ENCODE results near the gene NOC4L. TPM values are rescaled to one million over a fixed set of nuclear protein-coding genes. Genes with fewer than 3 reads are reported as not detected.
"Not testable (repeated sequence)": the region's sequence is repeated elsewhere in the genome, so short reads cannot be mapped to it uniquely, and the experiment has no call there.

Gene NOC4L
- total RNA-seq, 1 experiment from 2014 or later = 62.5 TPM

DNA sequence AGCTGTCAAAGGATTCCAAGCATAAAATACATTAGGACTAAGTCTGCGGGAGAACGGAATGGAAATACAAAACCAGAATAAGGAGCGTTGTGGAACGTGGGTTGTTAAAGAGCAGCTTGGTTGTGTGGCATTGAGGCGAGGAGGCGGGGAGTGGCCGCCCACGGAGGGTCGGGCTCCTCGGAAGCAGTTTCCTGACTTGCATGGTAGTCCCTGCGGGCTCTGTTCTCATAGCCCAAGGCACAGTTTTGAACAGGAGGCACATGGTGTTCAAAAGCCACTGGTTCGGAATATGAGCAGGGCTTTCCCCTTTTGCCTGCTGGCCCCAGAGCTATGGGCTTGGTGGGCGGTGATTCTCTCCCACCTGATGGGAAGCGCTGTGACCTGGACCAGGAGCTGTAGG lies 12.3 kb upstream of the NOC4L start:
- H3K4me1 Mint-ChIP-seq (ENCODE audit: low read depth, unreplicated experiment) = no peaks in the 10 kb centered on the region
- no peak overlapping the region for H3K27ac Mint-ChIP-seq (ENCODE audit: unreplicated experiment)
- H3K36me3 Mint-ChIP-seq (ENCODE audit: insufficient read depth, unreplicated experiment) = peaks cover 43% of the 10 kb centered on the region
- H3K4me3 Mint-ChIP-seq (ENCODE audit: low read depth, unreplicated experiment) = no peak overlapping the region
- intact Hi-C loops (cut with micrococcal nuclease; ENCODE audit: unreplicated experiment) = no loop called here
- CTCF ChIA-PET = no interaction called here
- TF ChIP-seq, protein P1, sequence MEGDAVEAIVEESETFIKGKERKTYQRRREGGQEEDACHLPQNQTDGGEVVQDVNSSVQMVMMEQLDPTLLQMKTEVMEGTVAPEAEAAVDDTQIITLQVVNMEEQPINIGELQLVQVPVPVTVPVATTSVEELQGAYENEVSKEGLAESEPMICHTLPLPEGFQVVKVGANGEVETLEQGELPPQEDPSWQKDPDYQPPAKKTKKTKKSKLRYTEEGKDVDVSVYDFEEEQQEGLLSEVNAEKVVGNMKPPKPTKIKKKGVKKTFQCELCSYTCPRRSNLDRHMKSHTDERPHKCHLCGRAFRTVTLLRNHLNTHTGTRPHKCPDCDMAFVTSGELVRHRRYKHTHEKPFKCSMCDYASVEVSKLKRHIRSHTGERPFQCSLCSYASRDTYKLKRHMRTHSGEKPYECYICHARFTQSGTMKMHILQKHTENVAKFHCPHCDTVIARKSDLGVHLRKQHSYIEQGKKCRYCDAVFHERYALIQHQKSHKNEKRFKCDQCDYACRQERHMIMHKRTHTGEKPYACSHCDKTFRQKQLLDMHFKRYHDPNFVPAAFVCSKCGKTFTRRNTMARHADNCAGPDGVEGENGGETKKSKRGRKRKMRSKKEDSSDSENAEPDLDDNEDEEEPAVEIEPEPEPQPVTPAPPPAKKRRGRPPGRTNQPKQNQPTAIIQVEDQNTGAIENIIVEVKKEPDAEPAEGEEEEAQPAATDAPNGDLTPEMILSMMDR (IDR thresholded peaks at IDR 0.05; ENCODE audit: unreplicated experiment) = no peak
- peaks cover 3% of the 10 kb centered on the region for H3K9me3 Mint-ChIP-seq (ENCODE audit: low read depth, unreplicated experiment)
- no TSS peak for BruUV-seq (replicated peaks)
- H3K27me3 Mint-ChIP-seq (ENCODE audit: unreplicated experiment) = no peaks in the 10 kb centered on the region
- DNase-seq = no peak

DNA sequence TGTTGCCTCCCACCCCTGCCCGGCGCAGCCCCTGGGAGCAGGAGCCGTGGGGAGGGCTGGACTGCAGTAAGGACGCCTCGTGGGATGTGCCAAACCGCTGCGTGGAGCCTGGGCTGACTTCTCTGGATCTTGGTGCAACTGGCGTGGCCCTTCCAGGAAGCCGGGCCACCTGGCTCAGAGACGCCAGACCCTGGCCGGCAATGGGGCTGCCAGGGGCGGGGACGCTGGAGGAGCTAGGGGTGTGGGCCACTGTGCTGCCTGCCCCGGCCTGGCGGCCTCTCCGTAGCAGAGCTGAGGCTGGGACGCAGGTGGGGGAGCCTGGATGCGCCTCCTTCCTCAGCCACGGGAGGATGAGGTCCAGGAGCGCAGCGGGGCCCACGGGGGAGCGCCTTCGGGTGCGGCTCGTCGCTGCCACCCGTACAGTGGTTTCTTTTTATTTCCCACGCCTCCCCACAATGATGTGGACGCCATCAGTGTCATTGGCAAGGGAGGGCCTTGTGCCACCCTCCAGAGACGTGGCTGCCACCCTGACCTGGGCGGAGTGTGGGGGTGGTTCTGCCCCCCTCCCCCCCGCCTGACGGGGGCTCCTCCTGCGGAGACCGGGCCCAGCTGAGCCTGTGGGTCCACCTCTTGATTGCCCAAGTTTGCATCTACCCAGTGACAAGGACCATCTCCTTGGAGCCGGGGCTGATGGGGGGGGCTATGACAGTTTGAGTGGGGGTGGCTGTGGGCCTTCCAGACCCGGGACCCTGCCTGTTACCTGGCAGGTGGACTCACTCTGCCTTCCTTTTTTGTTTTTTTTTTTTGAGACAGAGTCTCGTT lies 11.4 kb upstream of the NOC4L start:
- no peak for DNase-seq
- intact Hi-C loops (cut with micrococcal nuclease; ENCODE audit: unreplicated experiment) = no loop called here
- Mint-ChIP-seq H3K27me3 (ENCODE audit: unreplicated experiment) (no peaks in the 10 kb centered on the region), H3K4me1 (ENCODE audit: low read depth, unreplicated experiment) (no peaks in the 10 kb centered on the region), H3K9me3 (ENCODE audit: low read depth, unreplicated experiment) (peaks cover 3% of the 10 kb centered on the region), H3K36me3 (ENCODE audit: insufficient read depth, unreplicated experiment) (peaks cover 45% of the 10 kb centered on the region), H3K4me3 (ENCODE audit: low read depth, unreplicated experiment) (no peak overlapping the region), H3K27ac (ENCODE audit: unreplicated experiment) (no peak overlapping the region)
- TF ChIP-seq, protein P1 (IDR thresholded peaks at IDR 0.05; ENCODE audit: unreplicated experiment) = no peak
- CTCF ChIA-PET = no interaction called here
- BruUV-seq (replicated peaks) = no TSS peak

DNA sequence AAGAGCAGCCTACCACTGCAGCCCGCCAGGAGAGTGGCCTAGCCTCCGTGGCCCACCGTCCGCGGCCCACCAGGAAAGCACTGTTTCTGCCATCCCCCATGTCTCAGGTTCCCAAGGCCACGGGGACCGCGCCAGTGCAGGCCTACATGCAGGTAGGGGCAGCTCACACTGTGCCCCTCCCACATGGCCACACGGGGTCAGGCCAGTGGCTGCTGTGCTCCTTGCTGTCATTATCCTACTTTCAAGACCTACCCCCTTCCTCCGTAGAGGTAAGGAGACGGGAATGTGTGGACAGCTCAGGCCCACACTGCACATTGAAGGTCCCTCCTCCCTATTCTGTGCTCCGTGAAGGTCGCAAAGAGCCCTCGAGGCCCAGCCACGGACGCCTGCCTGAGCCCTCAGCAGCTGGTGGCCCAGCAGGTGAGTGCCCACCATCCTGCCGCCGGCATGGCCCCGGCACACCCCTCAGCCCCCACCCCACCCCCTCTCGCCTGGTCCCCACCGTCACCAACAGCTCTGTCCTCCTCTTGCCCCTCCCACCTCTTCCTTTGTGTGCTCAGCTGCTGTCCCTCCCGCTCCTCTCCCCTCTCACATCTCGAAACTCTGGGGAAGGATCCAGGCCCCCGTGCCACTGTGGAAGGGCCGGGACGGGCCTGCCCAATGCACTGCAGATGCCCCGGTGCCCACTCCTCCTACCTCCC lies 10.2 kb upstream of the NOC4L start:
- Mint-ChIP-seq H3K4me3 (ENCODE audit: low read depth, unreplicated experiment) (no peak overlapping the region), H3K27me3 (ENCODE audit: unreplicated experiment) (no peaks in the 10 kb centered on the region), H3K36me3 (ENCODE audit: insufficient read depth, unreplicated experiment) (peaks cover 50% of the 10 kb centered on the region), H3K4me1 (ENCODE audit: low read depth, unreplicated experiment) (no peaks in the 10 kb centered on the region), H3K9me3 (ENCODE audit: low read depth, unreplicated experiment) (no peaks in the 10 kb centered on the region), H3K27ac (ENCODE audit: unreplicated experiment) (no peak overlapping the region)
- CTCF ChIA-PET = no interaction called here
- no peak for DNase-seq
- intact Hi-C loops (cut with micrococcal nuclease; ENCODE audit: unreplicated experiment) = no loop called here
- TF ChIP-seq, protein P1 (IDR thresholded peaks at IDR 0.05; ENCODE audit: unreplicated experiment) = no peak
- BruUV-seq (replicated peaks) = no TSS peak

DNA sequence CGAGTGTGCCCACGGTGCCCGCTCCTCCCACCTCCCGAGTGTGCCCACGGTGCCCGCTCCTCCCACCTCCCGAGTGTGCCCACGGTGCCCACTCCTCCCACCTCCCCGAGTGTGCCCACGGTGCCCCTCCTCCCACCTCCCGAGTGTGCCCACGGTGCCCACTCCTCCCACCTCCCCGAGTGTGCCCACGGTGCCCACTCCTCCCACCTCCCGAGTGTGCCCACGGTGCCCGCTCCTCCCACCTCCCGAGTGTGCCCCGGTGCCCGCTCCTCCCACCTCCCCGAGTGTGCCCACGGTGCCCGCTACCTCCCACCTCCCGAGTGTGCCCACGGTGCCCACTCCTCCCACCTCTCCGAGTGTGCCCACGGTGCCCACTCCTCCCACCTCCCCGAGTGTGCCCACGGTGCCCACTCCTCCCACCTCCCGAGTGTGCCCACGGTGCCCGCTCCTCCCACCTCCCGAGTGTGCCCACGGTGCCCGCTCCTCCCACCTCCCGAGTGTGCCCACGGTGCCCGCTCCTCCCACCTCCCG lies 9.5 kb upstream of the NOC4L start:
- DNase-seq; H3K27ac Mint-ChIP-seq (ENCODE audit: unreplicated experiment); H3K27me3 Mint-ChIP-seq (ENCODE audit: unreplicated experiment); H3K9me3 Mint-ChIP-seq (ENCODE audit: low read depth, unreplicated experiment); CTCF ChIA-PET; H3K4me1 Mint-ChIP-seq (ENCODE audit: low read depth, unreplicated experiment); intact Hi-C loops (cut with micrococcal nuclease; ENCODE audit: unreplicated experiment); BruUV-seq (replicated peaks); H3K4me3 Mint-ChIP-seq (ENCODE audit: low read depth, unreplicated experiment): not testable (repeated sequence)
- H3K36me3 Mint-ChIP-seq (ENCODE audit: insufficient read depth, unreplicated experiment) = peaks cover 50% of the 10 kb centered on the region

DNA sequence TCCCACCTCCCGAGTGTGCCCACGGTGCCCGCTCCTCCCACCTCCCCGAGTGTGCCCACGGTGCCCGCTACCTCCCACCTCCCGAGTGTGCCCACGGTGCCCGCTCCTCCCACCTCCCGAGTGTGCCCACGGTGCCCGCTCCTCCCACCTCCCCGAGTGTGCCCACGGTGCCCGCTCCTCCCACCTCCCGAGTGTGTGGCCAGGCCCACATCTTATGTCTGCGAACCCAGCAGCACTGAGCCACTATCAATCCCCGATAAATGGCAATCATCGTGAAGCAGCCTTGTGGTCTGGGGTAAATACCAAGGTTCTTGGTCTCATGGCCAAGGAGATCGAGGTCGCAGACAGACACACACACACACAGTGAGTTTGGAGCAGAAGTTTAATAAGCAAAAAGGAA lies 8.0 kb upstream of the NOC4L start:
- H3K4me3 Mint-ChIP-seq (ENCODE audit: low read depth, unreplicated experiment); H3K27me3 Mint-ChIP-seq (ENCODE audit: unreplicated experiment); H3K4me1 Mint-ChIP-seq (ENCODE audit: low read depth, unreplicated experiment); H3K9me3 Mint-ChIP-seq (ENCODE audit: low read depth, unreplicated experiment); DNase-seq; CTCF ChIA-PET; intact Hi-C loops (cut with micrococcal nuclease; ENCODE audit: unreplicated experiment); BruUV-seq (replicated peaks): not testable (repeated sequence)
- peak overlapping the region; percentile 84 for H3K27ac Mint-ChIP-seq (ENCODE audit: unreplicated experiment)
- peaks cover 58% of the 10 kb centered on the region for H3K36me3 Mint-ChIP-seq (ENCODE audit: insufficient read depth, unreplicated experiment)
